GM12875 (cell line): ENCODE results near the gene KLF6.

Experiments used
- H3K4me3 ChIP-seq: one replicate; pipeline ENCODE4 v1.5.1; 2011; ENCODE audit warnings: low read depth, low read length, control low read depth
- CTCF ChIP-seq: IDR thresholded peaks from 2 replicates; pipeline ENCODE4 v1.5.1; 2011; ENCODE audit warnings: low read depth, mild to moderate bottlenecking, control low read depth, inconsistent platforms, low read length, moderate library complexity, borderline replicate concordance; ENCODE audit not compliant: insufficient read depth

KLF6 gene

GRCh38 chr10:3805201-3805790 lies 20.3 kb upstream of the KLF6 start:
- TF ChIP-seq CTCF: no peak
- H3K4me3 ChIP-seq: no peak overlapping the region

- peak overlapping the region; percentile 18 for H3K4me3 ChIP-seq
- TF ChIP-seq CTCF: no peak
Measured at GRCh38 chr10:3803927-3804741, 19.1 kb upstream of the KLF6 start.

- TF ChIP-seq CTCF: no peak
- H3K4me3 ChIP-seq: no peak overlapping the region
Measured at GRCh38 chr10:3803295-3803926, 18.4 kb upstream of the KLF6 start.

GRCh38 chr10:3802526-3803265 lies 17.7 kb upstream of the KLF6 start:
- no peak for TF ChIP-seq CTCF
- H3K4me3 ChIP-seq: no peak overlapping the region

- no peak for TF ChIP-seq CTCF
- no peak overlapping the region for H3K4me3 ChIP-seq
Measured at GRCh38 chr10:3801558-3802192, 16.7 kb upstream of the KLF6 start.

GRCh38 chr10:3800586-3800985 lies 15.6 kb upstream of the KLF6 start:
- no peak overlapping the region for H3K4me3 ChIP-seq
- TF ChIP-seq CTCF: no peak
